Mesodermal cell (in vitro differentiated cells): ENCODE results near the gene FOXN1.

Experiments
- H3K27ac ChIP-seq: 2 replicates; pipeline ENCODE4 v1.7.0; 2013; ENCODE audit warnings: mild to moderate bottlenecking, low read depth, low read length, moderate library complexity; ENCODE audit not compliant: severe bottlenecking
- H3K36me3 ChIP-seq: 2 replicates; pipeline ENCODE4 v1.7.1; 2013; ENCODE audit warnings: mild to moderate bottlenecking, low read length, moderate library complexity; ENCODE audit not compliant: control insufficient read depth, insufficient read depth
- H3K4me1 ChIP-seq: one replicate; pipeline ENCODE4 v1.7.1; 2013; ENCODE audit warnings: mild to moderate bottlenecking, low read length; ENCODE audit not compliant: insufficient read depth, control insufficient read depth, poor library complexity, severe bottlenecking
- H3K4me3 ChIP-seq: 2 replicates; pipeline ENCODE4 v1.7.0; 2013; ENCODE audit warnings: low read length, control low read depth, mild to moderate bottlenecking; ENCODE audit not compliant: insufficient read depth, poor library complexity, severe bottlenecking; ENCODE audit errors: extremely low read depth
- H3K9me3 ChIP-seq: 2 replicates; pipeline ENCODE4 v1.7.1; 2013; ENCODE audit warnings: mild to moderate bottlenecking, low read length, moderate library complexity; ENCODE audit not compliant: control insufficient read depth
- WGBS, 2 experiments: methylation state at CpG; one replicate each; pipeline ENCODE4 v1.1.5; 2013; ENCODE audit warnings: missing lambda C conversion rate in 2 of 2; ENCODE audit not compliant: insufficient coverage in 2 of 2; 5-methylcytosine and 5-hydroxymethylcytosine counted together

Gene FOXN1

DNA sequence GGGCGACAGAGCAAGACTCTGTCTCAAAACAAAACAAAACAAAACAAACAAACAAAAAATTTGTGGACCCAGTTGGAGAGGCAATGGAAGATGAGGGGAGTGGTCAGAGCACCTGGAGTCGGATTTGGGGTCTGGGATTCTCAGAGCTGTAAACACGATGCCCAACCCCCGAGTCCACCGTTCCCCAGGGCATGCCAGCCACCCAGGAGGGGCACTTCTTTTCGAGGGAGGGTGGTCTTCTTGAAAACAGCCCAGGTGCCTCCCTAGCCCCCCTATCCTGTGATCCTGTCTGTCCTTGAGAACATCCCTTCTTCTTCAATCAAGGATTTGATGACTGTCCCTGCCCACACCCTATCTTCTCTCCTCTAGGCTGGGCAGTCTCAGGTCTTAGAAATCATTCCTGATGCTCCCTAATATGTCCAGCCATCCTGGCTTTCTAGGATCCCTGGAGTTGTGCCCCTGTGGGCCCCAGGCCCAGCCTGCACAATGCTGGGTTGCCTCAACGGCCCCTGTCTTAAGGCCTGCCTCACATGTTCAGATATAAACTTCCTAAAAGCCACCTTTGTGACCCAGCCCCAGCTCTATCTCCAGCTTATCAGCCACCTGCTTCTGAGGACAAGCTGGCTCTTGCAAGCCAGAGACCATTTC is 35.8 kb upstream of the FOXN1 start:
- Histone ChIP-seq H3K9me3 (no peaks in the 10 kb centered on the region), H3K36me3 (no peaks in the 10 kb centered on the region), H3K4me3 (no peak overlapping the region), H3K4me1 (peaks cover 13% of the 10 kb centered on the region), H3K27ac (no peak overlapping the region)
- 90 to 95% methylated on average over 6 of the region's 7 CpGs for WGBS, 2 experiments

DNA sequence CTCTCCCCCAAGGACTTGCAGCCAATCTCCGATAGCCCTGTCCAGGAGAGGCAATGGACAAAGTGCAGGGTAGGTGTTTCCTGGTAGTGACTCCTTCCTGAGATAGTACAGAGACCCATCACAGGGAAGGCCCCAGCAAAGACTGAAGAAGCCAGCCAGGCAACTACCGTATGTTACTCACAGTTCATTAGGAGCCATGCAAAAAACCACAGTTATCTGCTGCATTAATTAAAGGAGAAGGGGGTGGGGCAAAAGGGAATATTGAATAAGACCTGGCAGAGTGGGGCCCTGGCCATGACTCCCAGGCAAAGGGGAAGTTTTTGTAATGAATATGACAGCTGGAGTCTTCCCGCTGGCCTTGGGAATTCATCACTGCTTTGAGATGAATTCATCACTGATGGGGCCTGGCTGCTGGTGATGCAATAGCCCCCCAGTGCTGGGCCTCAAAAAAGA is 35.2 kb upstream of the FOXN1 start:
- WGBS, 2 experiments: 83 to 95% methylated on average over 2 of the region's 3 CpGs
- Histone ChIP-seq H3K27ac (no peak overlapping the region), H3K4me1 (peaks cover 13% of the 10 kb centered on the region), H3K36me3 (no peaks in the 10 kb centered on the region), H3K4me3 (no peak overlapping the region), H3K9me3 (no peaks in the 10 kb centered on the region)

- H3K4me3 ChIP-seq: no peak overlapping the region
- H3K27ac ChIP-seq: no peak overlapping the region
- H3K36me3 ChIP-seq: no peaks in the 10 kb centered on the region
- no peaks in the 10 kb centered on the region for H3K9me3 ChIP-seq
- peaks cover 12% of the 10 kb centered on the region for H3K4me1 ChIP-seq
- WGBS, 2 experiments: 81 to 90% methylated on average over 12 to 14 of the region's 15 CpGs
Observed at GRCh38 chr17:28471531-28472342, 34.4 kb upstream of the FOXN1 start.

- H3K9me3 ChIP-seq: no peaks in the 10 kb centered on the region
- peaks cover 12% of the 10 kb centered on the region for H3K4me1 ChIP-seq
- H3K27ac ChIP-seq: no peak overlapping the region
- H3K4me3 ChIP-seq: no peak overlapping the region
- no peaks in the 10 kb centered on the region for H3K36me3 ChIP-seq
- 79 to 94% methylated on average over 3 to 5 of the region's 7 CpGs for WGBS, 2 experiments
Observed at GRCh38 chr17:28472871-28473497, 33.2 kb upstream of the FOXN1 start.

GRCh38 chr17:28473542-28473941 is 32.6 kb upstream of the FOXN1 start, which contains the start of gene SLC13A2:
TSS of gene SLC13A2 (plus strand) at chr17:28473644. CDS start at chr17:28473713, 69 bp downstream.
- WGBS, 2 experiments: 78 to 100% methylated on average over 2 to 4 of the region's 5 CpGs
- Histone ChIP-seq H3K9me3 (no peaks in the 10 kb centered on the region), H3K27ac (no peak within 1 kb of the TSS), H3K36me3 (no peaks in the 10 kb centered on the region), H3K4me1 (peaks cover 12% of the 10 kb centered on the region), H3K4me3 (no peak within 1 kb of the TSS)

DNA sequence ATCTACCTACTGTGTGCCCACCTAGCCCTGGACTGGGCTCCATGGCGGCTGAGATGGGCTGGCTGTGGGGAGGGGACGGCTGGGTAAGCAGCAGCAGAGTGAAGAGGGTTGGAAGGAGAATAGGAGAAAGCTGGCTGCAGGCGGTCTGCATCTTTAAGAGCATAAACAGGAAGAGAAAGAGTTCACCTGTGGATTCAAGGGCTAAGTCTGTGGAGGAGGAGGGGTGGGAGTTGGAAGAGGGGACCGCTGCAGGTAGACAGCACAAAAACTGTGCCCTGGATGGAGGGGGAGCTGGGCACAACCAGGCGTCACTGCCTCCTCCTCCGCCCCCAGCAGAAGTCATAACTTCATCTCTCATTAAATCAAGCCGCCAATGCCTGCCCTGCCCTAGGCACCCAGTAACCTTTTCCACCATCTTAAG is 32.0 kb upstream of the FOXN1 start:
- no peak overlapping the region for H3K4me3 ChIP-seq
- H3K27ac ChIP-seq: no peak overlapping the region
- H3K4me1 ChIP-seq: peaks cover 12% of the 10 kb centered on the region
- WGBS, 2 experiments: 92 to 96% methylated on average over 2 to 4 of the region's 7 CpGs
- no peaks in the 10 kb centered on the region for H3K36me3 ChIP-seq
- H3K9me3 ChIP-seq: no peaks in the 10 kb centered on the region

DNA sequence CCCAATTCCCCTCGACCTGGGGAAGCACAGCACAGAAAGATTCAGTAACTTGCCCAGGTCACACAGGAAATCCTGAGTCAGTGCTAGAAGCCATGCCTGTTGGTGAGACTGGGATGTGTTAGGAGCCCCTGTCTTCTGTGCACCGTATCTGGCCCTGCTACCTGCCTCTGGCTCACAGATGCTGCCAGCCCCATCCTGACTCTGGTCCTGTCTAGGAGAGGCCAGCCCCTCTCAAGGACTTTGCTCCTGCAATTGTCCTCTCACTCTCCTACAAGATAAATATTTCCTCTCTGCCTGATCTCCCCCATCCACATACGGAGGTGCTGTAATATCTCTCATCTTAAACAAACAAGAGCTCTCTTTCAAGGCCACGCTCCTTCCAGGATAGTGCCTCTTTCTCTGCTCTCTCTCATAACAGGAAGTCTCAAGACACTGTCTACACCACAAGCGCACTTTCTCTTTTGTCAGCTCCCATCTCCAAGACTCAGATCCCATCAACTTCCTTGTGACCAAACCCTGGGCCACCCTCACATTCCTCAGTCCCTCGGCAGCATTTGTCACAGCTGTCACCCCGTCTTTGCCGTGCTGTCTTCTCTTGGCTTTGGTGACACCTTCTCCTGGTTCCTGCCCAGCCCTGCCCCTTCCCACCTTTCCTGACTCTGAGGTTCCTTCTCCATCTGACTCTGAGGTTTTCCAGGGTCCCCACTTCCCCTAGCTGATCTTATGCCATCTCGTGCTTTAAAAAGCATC is 30.8 kb upstream of the FOXN1 start:
- Histone ChIP-seq H3K27ac (no peak overlapping the region), H3K4me3 (no peak overlapping the region), H3K9me3 (no peaks in the 10 kb centered on the region), H3K4me1 (peaks cover 12% of the 10 kb centered on the region), H3K36me3 (no peaks in the 10 kb centered on the region)
- 90 to 95% methylated on average over 9 of the region's 9 CpGs for WGBS, 2 experiments

DNA sequence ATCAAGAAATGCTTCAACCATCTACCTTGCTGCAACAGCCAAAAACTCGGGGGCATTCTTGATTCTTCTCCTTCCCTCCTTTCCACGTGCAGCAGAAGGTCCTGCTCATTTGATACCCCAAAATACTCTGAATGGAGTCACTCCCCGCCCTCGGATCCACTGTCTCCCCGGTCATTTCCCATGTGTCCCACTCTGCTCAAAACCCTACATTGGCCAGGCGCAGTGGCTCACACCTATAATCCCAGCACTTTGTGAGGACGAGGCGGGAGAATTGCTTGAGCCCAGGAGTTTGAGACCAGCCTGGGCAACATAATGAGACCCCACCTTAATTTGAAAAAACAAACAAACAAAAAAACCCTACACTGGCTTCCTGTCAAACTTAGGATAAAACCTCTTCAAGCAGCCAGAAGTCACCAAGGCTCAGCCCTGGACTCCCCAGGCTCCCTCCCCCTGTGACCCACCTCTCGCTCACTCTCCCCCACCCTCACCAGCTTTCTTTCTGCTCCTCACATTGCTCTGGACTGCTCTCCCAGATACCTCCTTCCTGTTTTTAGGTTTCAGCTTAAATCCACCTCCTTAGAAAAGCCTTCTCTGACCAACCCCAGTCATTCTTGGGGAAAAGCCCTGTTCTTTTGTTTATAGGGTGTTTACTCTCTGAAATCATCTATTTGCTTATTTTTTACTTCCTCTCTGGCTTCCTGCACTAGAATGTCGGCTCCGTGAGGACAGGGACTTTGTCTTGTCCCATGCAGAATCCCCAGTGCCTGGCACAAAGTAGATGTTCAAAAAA is 29.9 kb upstream of the FOXN1 start:
- WGBS, 2 experiments: 85 to 88% methylated on average over 10 to 11 of the region's 11 CpGs
- Histone ChIP-seq H3K27ac (no peak overlapping the region), H3K4me1 (peaks cover 4% of the 10 kb centered on the region), H3K4me3 (no peak overlapping the region), H3K36me3 (no peaks in the 10 kb centered on the region), H3K9me3 (no peaks in the 10 kb centered on the region)

GRCh38 chr17:28477928-28478327 is 28.2 kb upstream of the FOXN1 start:
- Histone ChIP-seq H3K27ac (no peak overlapping the region), H3K36me3 (no peaks in the 10 kb centered on the region), H3K9me3 (no peaks in the 10 kb centered on the region), H3K4me1 (peaks cover 4% of the 10 kb centered on the region), H3K4me3 (no peak overlapping the region)
- WGBS, 2 experiments: 83 to 100% methylated on average over 2 to 3 of the region's 7 CpGs
